K562 (cell line): ENCODE results near the gene HAND2. TPM values are rescaled to one million over a fixed set of nuclear protein-coding genes. Genes with fewer than 3 reads are reported as not detected.

Source experiments
- HDAC2 ChIP-seq: fragments of 450-650 bp; IDR thresholded peaks from 2 replicates; pipeline ENCODE4 v1.6.1; 2016; ENCODE audit warnings: mild to moderate bottlenecking
- MCM7 ChIP-seq, 2 experiments: fragments of 450-650 bp; IDR thresholded peaks; 2 replicates each; pipeline ENCODE4 v1.6.1; 2016 to 2018
- PHF8 ChIP-seq: fragments of 200-600 bp; sonication (generic); IDR thresholded peaks from 2 replicates; pipeline ENCODE4 v1.6.1; 2012; ENCODE audit warnings: mixed run types, mild to moderate bottlenecking, inconsistent platforms, low read length, moderate library complexity, borderline replicate concordance
- PRMT5 ChIP-seq: sonication (generic); formaldehyde crosslinking; IDR thresholded peaks from 2 replicates; pipeline ENCODE4 v1.5.0; 2020; ENCODE audit warnings: missing genetic modification reagents
- RBM14 ChIP-seq: fragments of 200-400 bp; formaldehyde crosslinking; IDR thresholded peaks from 2 replicates; pipeline ENCODE4 v1.6.1; 2018; ENCODE audit warnings: low read depth, mild to moderate bottlenecking, low read length, moderate library complexity, borderline replicate concordance; ENCODE audit not compliant: insufficient read depth
- SOX6 ChIP-seq: fragments of 450-650 bp; IDR thresholded peaks from 2 replicates; pipeline ENCODE4 v1.6.1; 2014; ENCODE audit warnings: mild to moderate bottlenecking
- ZNF77 ChIP-seq: fragments of 250-450 bp; sonication (Bioruptor Pico); IDR thresholded peaks from 2 replicates; pipeline ENCODE4 v1.5.0; 2020
- polyA plus RNA-seq, 8 experiments: library from polyadenylated mRNA; depleted of rRNA in 4 of 8; stranded (reverse) in 5 of 8; unstranded in 3 of 8; fragments of >200 nt; fragmentation: Nextera tagmentation in 2 of 8; fragmentation: Illumina TruSeq in 1 of 8; extraction: Ambion mirVana in 2 of 8; extraction: Trizol in 1 of 8; gene quantifications; 2 replicates each; pipeline versions ENCODE4 v1.2.1 to v1.2.3, GENCODE V29; 2011 to 2014; ENCODE audit warnings: inconsistent platforms in 1 of 8, missing spikeins in 1 of 8
- total RNA-seq, 7 experiments: library from RNA; depleted of rRNA in 6 of 7; stranded (reverse); fragments of >200 nt in 6 of 7; fragmentation: Illumina TruSeq in 2 of 7; extraction: Trizol in 2 of 7; gene quantifications; 2 replicates each; pipeline versions ENCODE4 v1.2.1 to v1.2.3, GENCODE V29; 2011 to 2021; ENCODE audit warnings: low replicate concordance in 1 of 7
- TF ChIP-seq, protein P1 (sequence below): fragments of 450-650 bp; formaldehyde crosslinking; IDR thresholded peaks from 2 replicates; pipeline ENCODE4 v1.4.0; 2022; ENCODE audit warnings: mild to moderate bottlenecking, moderate library complexity
- TF ChIP-seq, protein P2 (sequence below): fragments of 250-450 bp; sonication (Bioruptor Pico); IDR thresholded peaks from 2 replicates; pipeline ENCODE4 v1.8.0; 2021; ENCODE audit warnings: borderline replicate concordance, mild to moderate bottlenecking, moderate library complexity; ENCODE audit not compliant: poor library complexity, severe bottlenecking
- TF ChIP-seq, protein P3 (sequence below): fragments of 250-450 bp; sonication (Bioruptor Pico); IDR thresholded peaks from 2 replicates; pipeline ENCODE4 v1.4.0; 2020
- TF ChIP-seq, protein P4 (sequence below): fragments of 200-800 bp; sonication (Bioruptor generic); IDR thresholded peaks from 2 replicates; pipeline ENCODE4 v1.6.1; 2016; ENCODE audit warnings: missing genetic modification characterization, missing compliant biosample characterization
- TF ChIP-seq, protein P5 (sequence below), 2 experiments: fragments of 200-800 bp in 1 of 2; sonication (Bioruptor generic) in 1 of 2; sonication (generic) in 1 of 2; formaldehyde crosslinking in 1 of 2; IDR thresholded peaks in 1 of 2; conservative IDR thresholded peaks in 1 of 2; 2 replicates each; pipeline versions ENCODE4 v1.5.0 to v1.6.1; 2016 to 2020; ENCODE audit warnings: missing compliant biosample characterization in 1 of 2, missing genetic modification characterization in 1 of 2, missing genetic modification reagents in 1 of 2

The HAND2 gene
- total and polyA plus RNA-seq, 9 of the 15 experiments (the other 6 are each of a cell fraction or from before 2014, with no cell fraction given), result 1.7 to 12.8 (median 4.9) TPM

DNA sequence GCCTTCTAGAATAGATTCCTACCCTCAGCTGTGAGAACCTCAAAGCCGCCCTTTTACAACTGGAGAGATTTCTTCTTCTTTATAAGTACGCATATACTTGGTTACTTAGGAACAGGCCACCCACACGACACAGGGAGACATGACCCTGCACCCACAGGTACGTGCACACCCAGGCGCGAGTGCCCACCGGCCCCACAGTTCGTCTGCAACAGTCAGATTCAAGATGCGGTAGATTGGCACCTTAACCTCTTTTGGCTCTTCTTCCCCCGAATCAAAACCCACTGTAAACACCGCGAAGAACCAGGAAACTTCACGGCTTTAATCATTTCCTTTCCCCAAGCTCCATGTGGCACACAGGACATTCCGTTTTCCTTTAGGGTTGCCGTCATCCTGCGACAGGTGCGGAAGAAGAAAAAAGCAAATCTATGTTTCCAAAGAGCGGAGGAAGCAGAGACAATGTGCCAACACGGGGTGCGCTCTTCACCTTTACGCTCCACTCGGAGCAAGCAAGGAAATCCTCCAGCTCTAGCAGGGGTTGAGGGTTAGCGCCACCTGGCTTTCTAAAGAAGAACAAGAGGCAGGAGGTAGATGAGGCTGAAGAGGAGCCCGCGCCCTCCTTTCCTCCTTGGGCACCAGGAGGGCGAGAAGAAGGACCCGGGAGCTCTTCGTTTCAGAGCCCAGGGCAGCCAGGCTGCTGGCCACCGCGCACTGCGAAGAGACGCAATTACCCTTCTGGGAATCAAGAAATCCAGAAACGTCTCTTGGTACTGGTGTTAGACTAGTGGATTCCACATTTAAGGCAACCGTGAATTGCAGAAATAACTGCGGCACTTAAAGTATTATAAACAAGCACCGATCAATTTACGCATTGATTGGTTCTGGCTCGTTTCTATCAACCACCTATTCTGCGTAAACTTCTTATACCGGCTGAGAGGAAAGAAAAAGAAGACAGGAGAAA lies 35.7 kb downstream of the HAND2 start (continued):
- TF ChIP-seq, protein P1, sequence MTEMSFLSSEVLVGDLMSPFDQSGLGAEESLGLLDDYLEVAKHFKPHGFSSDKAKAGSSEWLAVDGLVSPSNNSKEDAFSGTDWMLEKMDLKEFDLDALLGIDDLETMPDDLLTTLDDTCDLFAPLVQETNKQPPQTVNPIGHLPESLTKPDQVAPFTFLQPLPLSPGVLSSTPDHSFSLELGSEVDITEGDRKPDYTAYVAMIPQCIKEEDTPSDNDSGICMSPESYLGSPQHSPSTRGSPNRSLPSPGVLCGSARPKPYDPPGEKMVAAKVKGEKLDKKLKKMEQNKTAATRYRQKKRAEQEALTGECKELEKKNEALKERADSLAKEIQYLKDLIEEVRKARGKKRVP (CRISPR knock-in tag), result no peak
- TF ChIP-seq ZNF77 (no peak), RBM14 (no peak), SOX6 (0 out of 2 replicates have a peak, but pooled peaks have one; percentile 18), HDAC2 (no peak), PHF8 (no peak), PRMT5 (no peak), MCM7 (IDR thresholded peaks at IDR 0.05) (no peak)
- TF ChIP-seq, protein P2, sequence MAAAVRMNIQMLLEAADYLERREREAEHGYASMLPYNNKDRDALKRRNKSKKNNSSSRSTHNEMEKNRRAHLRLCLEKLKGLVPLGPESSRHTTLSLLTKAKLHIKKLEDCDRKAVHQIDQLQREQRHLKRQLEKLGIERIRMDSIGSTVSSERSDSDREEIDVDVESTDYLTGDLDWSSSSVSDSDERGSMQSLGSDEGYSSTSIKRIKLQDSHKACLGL (CRISPR knock-in tag), result no peak
- TF ChIP-seq, protein P3, sequence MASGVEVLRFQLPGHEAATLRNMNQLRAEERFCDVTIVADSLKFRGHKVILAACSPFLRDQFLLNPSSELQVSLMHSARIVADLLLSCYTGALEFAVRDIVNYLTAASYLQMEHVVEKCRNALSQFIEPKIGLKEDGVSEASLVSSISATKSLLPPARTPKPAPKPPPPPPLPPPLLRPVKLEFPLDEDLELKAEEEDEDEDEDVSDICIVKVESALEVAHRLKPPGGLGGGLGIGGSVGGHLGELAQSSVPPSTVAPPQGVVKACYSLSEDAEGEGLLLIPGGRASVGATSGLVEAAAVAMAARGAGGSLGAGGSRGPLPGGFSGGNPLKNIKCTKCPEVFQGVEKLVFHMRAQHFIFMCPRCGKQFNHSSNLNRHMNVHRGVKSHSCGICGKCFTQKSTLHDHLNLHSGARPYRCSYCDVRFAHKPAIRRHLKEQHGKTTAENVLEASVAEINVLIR (CRISPR knock-in tag), result no peak
- TF ChIP-seq, protein P4, sequence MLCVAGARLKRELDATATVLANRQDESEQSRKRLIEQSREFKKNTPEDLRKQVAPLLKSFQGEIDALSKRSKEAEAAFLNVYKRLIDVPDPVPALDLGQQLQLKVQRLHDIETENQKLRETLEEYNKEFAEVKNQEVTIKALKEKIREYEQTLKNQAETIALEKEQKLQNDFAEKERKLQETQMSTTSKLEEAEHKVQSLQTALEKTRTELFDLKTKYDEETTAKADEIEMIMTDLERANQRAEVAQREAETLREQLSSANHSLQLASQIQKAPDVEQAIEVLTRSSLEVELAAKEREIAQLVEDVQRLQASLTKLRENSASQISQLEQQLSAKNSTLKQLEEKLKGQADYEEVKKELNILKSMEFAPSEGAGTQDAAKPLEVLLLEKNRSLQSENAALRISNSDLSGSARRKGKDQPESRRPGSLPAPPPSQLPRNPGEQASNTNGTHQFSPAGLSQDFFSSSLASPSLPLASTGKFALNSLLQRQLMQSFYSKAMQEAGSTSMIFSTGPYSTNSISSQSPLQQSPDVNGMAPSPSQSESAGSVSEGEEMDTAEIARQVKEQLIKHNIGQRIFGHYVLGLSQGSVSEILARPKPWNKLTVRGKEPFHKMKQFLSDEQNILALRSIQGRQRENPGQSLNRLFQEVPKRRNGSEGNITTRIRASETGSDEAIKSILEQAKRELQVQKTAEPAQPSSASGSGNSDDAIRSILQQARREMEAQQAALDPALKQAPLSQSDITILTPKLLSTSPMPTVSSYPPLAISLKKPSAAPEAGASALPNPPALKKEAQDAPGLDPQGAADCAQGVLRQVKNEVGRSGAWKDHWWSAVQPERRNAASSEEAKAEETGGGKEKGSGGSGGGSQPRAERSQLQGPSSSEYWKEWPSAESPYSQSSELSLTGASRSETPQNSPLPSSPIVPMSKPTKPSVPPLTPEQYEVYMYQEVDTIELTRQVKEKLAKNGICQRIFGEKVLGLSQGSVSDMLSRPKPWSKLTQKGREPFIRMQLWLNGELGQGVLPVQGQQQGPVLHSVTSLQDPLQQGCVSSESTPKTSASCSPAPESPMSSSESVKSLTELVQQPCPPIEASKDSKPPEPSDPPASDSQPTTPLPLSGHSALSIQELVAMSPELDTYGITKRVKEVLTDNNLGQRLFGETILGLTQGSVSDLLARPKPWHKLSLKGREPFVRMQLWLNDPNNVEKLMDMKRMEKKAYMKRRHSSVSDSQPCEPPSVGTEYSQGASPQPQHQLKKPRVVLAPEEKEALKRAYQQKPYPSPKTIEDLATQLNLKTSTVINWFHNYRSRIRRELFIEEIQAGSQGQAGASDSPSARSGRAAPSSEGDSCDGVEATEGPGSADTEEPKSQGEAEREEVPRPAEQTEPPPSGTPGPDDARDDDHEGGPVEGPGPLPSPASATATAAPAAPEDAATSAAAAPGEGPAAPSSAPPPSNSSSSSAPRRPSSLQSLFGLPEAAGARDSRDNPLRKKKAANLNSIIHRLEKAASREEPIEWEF, result no peak
- TF ChIP-seq, protein P5, sequence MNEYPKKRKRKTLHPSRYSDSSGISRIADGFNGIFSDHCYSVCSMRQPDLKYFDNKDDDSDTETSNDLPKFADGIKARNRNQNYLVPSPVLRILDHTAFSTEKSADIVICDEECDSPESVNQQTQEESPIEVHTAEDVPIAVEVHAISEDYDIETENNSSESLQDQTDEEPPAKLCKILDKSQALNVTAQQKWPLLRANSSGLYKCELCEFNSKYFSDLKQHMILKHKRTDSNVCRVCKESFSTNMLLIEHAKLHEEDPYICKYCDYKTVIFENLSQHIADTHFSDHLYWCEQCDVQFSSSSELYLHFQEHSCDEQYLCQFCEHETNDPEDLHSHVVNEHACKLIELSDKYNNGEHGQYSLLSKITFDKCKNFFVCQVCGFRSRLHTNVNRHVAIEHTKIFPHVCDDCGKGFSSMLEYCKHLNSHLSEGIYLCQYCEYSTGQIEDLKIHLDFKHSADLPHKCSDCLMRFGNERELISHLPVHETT (CRISPR knock-in tag; conservative IDR thresholded peaks at IDR 0.05 in 1 of 2, IDR thresholded peaks at IDR 0.05 in 1 of 2), result no peak
